ENCODE results near the gene ME3.

Gene ME3

GRCh38 chr11:86416494-86416893 is 255.9 kb downstream of the ME3 start:
- DNase-seq, result no peak

DNA sequence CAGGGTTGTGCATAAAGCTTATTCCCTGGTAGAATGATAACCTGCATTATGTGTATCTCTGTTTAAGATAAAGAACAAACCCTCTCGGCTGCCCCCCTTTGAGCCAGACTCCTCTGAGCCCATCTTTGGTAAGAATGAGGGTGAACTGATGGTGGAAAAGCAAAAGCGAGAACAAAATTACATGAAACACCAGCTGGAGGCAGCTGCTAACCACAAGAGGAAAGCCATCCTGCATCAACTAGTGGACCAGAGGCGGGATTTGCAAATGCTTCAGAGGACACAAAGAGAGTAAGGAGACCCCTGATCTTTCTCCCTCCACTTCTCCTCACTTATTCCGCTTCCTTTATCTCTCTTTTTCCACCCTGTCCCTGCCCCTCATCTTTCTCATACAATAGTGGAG is 257.4 kb downstream of the ME3 start:
- DNase-seq, result no peak

- no peak for DNase-seq
Measured at GRCh38 chr11:86414032-86414431, 258.4 kb downstream of the ME3 start.

GRCh38 chr11:86408845-86409244 is 263.6 kb downstream of the ME3 start:
- no peak for DNase-seq

DNA sequence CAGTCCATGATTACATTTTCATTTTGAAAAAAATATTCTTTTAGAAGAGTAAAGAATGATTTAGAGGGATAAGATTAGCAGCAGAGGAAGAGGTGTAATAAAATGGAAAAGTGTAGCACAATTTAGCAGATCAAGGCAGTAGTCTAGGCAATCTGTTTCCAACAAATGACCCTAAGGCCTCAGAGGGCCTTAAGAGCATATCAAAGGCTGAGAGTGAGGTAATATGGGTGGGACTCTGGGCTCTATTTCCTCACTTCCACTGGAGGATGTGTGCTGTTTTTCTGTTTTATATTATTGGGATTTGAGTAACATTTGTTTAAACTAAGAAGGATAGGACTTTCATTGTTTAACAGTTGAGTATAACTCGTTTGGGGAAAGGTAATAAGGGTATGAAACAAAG is 269.0 kb downstream of the ME3 start:
- DNase-seq, result no peak

DNA sequence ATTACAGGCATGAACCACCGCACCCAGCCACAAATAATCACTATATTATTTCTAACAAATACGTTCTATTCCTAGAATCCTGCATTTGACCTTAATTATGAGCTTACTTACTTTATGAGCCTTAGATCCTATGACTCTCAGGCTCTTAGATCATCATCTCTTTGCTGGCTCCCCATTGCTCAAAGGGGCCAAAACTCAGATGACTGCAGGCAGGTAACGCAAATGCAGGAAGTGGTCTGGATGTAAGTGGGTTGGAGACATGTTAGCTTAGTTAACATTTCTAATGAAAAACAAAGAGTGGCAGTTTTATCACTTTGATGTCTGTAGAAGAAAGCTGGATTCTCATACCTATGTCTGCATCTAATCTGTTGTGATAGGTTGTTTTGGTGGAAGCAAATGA is 274.3 kb downstream of the ME3 start:
- no peak for DNase-seq

DNA sequence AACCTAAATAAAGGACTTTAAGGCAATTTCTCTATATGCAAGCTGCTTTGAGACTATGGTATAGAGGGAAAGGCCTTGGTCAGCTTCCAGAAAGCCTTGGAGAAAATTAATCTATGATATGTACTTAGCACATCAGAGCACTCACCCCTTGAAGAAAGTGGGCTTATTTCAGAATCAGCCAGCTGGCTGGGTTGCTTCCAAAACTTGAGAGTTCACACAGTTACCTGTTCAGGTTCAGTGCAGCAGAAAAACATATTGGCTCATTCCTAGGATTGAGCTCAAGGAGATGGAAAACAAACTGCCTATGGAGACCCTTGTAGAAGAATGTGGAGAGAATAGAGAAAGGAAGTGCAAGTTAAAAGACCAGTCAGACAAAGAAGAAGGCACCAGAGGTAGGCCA is 275.1 kb downstream of the ME3 start:
- no peak for DNase-seq

DNA sequence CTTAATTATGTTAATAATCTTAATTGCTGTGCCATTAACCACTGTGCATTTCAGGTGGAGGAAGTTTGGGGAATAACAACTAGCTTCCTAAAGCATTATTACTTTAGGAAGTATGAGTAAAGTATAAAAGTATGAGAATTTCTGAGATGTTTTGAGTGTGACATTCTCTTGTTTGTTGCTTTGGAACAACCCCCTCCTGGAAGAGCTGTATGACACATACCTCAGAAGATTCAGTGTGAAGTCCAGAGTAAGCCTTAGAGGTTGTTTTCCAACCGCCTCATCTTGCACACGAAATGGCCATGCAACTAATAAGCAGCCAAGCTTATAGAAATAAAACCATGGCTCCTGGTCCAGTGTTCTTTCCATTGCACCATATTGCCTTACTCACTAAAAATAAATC is 276.0 kb downstream of the ME3 start:
- DNase-seq, result no peak

- no peak for DNase-seq
Measured at GRCh38 chr11:86395061-86395551, 277.3 kb downstream of the ME3 start.
